ENCODE data around the gene DNAJC3.

GRCh38 chr13:95642028-95642621, 34.8 kb upstream of the DNAJC3 start:
- TF ChIP-seq EZH2phosphoT487 (IDR thresholded peaks at IDR 0.05; ENCODE audit: borderline replicate concordance) (no peak), CTCF (conservative IDR thresholded peaks at IDR 0.05; ENCODE audit: low read length) (no peak)
